ENCODE measurements around the gene ZNF761. TPM values are rescaled to one million over a fixed set of nuclear protein-coding genes. Genes with fewer than 3 reads are reported as not detected.
"Not testable (repeated sequence)": the region's sequence is repeated elsewhere in the genome, so short reads cannot be mapped to it uniquely, and the experiment has no call there.

The ZNF761 gene
- total RNA-seq, result 10 to 100 TPM in 1 of 2 donors, 1 to 10 TPM in 1; 9.5 to 14.3 TPM

DNA sequence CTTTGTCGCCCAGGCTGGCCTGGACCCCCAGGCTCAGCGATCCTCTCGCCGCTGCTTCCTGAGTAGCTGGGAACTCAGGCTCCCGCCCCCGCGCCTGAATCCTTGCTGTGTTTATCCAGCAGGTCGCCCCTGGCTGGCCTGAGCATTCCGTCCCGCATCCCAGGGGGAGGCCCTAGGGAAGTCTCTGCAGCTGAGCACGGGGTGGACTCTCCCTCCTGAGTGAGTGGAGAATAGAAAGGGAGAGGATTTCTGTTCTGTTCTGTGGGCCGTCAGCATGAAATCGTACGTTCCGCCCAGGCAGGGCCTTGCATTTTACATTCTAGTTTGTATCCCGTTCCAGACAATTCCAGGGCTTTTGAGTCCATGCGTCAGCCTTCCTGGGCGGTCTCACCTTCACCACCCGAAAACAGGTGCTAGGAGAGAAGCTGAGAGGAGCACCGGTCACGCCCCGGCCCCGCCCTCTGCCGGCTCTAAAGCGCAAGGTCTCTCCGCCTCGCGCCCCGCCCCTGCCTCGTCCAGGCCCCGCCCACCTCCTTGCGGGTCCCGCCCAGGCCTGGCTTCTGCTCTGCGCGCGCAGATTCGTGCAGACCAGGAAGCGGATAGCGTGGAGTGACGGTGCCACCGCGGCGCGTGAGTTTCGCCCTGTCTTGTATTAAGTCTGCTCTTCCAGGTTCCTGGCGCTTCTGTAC is at the start of gene ZNF761:
ZNF761 (plus strand) TSS at position 586 of the 689 bp plus-strand sequence. CDS start 15,285 bp downstream, outside the sequence.
- H3K27ac Mint-ChIP-seq, result peak within 1 kb of the TSS; percentile 89 to 98
- DNase-seq (ENCODE audit: low spot score in 2 of 2), result peak; percentile 97 to 98
- H3K36me3 Mint-ChIP-seq, result peaks cover 42 to 43% of the 10 kb centered on the region in 2 donors
- peak; percentile 98 to 99 for ATAC-seq
- H3K9me3 Mint-ChIP-seq, result peaks cover 5 to 8% of the 10 kb centered on the region in 2 donors

DNA sequence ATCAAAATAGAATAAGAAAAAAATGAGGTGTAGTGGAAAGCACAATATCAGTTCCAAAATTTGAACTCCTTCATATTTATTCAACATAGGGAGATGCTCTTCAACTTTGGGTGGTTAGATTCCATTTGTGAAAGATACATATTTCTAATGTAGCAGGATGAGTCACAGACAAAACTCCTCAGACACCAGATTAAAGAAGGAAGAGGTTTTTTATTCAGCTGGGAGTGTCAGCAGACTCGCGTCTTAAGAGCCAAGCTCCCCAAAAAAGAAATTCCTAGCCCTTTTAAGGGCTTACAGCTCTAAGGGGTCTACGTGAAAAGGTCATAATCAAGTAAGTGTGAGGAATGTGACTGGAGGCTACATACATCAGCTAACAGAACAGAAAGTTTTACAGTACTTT is 43.6 kb upstream of the ZNF761 start:
- peaks cover 61 to 66% of the 10 kb centered on the region in 2 donors for H3K36me3 Mint-ChIP-seq
- ATAC-seq, result no peak
- DNase-seq (ENCODE audit: low spot score in 2 of 2), result no peak
- H3K9me3 Mint-ChIP-seq, result peaks cover 47 to 53% of the 10 kb centered on the region in 2 donors
- no peak overlapping the region for H3K27ac Mint-ChIP-seq

DNA sequence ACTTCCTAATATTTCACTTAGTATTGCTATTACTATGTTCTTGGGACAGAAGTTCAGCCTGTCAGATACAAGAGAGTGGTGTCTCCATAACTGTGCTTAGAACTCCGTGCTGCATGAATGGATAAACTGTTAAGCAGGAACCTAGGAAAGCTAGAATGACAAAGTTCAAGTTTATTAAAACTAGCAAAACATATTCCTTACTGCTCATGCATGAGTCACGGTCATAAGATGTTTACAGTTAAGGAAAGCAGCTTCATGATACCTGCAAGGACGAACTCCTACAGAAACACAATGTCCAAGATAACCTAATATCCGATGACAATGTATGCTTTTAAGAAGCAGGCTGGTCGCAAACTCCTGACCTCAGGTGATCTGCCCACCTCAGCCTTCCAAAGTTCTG is 42.9 kb upstream of the ZNF761 start:
- Mint-ChIP-seq H3K36me3 (peaks cover 54 to 66% of the 10 kb centered on the region in 2 donors), H3K27ac (no peak overlapping the region), H3K9me3 (peaks cover 48 to 49% of the 10 kb centered on the region in 2 donors)
- ATAC-seq (no peak), DNase-seq (ENCODE audit: low spot score in 2 of 2) (no peak)

DNA sequence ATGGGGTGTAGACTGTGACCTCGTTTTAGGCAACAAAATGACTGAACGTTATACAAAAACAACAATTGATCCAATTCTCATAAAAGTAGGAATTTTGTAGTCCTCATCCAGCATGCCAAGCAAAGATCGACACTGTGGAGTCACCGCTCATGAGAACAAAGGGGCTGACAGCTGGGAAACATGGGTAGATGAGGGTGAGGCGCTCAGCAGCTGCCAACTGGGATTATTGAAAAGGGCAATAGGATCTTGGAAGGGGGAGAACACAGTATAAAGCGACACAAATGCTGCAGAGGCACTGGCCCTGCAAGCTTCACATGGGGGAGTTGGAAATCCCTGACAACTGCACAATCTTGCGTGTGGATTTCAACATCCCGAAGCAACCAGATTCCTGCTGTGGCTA is 42.2 kb upstream of the ZNF761 start:
- Mint-ChIP-seq H3K9me3 (peaks cover 46 to 47% of the 10 kb centered on the region in 2 donors), H3K27ac (no peak overlapping the region), H3K36me3 (peaks cover 48 to 62% of the 10 kb centered on the region in 2 donors)
- DNase-seq (ENCODE audit: low spot score in 2 of 2) (no peak), ATAC-seq (no peak)

DNA sequence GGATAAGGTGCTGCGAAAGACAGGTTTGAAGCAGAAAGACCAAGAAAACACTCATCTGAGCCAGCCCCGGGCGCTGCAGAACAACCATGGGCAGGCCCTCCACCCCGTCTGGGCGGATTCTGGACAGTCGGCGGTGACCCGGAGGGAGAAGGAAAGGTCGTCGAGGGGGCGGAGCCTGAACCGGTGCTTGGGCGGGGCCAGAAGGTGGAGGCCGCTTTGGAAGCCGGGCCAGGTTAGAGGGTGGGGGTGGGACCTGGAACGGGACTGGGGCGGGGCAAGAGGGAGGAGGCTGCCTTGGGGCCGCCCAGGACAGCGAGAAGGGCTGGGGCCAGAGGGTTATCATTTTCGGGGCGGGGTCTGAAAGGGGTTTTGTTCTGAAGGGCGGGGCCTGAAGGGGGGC is 41.8 kb upstream of the ZNF761 start:
- peaks cover 42 to 43% of the 10 kb centered on the region in 2 donors for H3K9me3 Mint-ChIP-seq
- no peak overlapping the region for H3K27ac Mint-ChIP-seq
- H3K36me3 Mint-ChIP-seq, result peaks cover 44 to 58% of the 10 kb centered on the region in 2 donors
- DNase-seq (ENCODE audit: low spot score in 2 of 2) (no peak), ATAC-seq (no peak)

DNA sequence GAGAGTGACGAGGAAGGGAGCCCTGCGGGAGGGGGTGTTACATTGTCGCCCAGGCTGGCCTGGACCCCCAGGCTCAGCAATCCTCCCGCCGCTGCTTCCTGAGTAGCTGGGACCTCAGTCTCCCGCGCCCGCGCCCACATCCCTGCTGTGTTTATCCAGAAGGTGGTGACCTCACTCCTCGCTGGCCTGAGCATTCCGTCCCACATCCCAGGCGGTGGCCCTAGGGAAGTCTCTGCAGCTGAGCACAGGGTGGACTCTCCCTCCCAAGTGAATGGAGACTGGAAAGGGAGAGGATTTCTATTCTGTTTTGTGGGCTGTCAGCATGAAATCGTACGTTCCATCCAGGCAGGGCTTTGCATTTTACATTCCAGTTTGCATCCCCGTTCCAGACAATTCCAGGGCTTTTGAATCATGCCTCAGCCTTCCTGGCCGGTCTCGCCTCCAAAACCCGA is 37.2 kb upstream of the ZNF761 start:
- peaks cover 24 to 56% of the 10 kb centered on the region in 2 donors for H3K36me3 Mint-ChIP-seq

DNA sequence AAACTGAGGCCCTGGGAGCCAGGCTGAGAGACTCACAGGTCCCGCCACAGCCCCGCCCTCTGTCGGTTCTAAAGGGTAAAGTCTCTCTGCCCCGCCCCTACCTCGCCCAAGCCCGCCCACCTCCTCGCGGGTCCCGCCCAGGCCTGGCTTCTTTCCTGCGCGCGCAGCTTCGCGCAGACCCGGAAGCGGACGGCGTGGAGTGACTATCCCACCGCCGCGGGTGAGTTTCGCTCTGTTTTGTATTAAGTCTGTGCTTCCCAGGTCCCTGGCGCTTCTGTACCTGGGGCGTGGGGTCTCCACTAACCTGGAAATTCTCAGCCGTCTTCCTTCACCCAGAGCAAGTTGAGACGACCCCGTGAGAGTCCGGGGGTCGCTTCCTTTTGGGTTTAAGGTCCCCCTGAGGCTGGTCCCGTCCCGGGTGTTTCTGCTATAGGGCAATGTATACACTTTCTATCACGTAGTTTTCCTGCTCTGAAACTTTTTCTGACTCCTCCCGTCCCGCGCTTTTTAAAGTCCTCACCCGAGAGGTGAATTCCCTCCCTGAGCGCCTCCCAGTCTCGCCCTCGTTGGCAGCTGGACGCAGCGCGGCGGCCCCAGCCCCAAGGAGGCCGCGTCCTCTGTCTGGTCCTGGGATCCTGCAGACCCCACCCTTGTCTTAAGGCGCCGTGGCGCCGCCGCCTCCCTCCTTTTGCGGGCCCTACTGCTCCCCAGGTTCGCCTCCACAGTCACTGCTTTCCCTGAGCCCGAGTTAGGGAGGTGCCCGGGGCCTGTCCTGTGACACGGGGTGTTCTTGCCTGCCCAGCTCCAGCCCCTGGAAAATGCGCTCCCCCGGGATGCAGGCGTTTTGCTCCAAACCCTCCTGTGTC is 36.6 kb upstream of the ZNF761 start, which contains the start of gene ZNF765:
ZNF765 (plus strand) TSS at position 176 of the 866 bp plus-strand sequence. CDS start 2,867 bp downstream, outside the sequence.
- H3K27ac Mint-ChIP-seq, result peak within 1 kb of the TSS; percentile 92 to 94
- peak; percentile 94 to 97 for DNase-seq (ENCODE audit: low spot score in 2 of 2)
- H3K9me3 Mint-ChIP-seq, result peaks cover 13 to 16% of the 10 kb centered on the region in 2 donors
- H3K36me3 Mint-ChIP-seq, result peaks cover 24 to 56% of the 10 kb centered on the region in 2 donors
- ATAC-seq, result peak; percentile 99

More for the DNA sequence above, 37.2 kb upstream of the ZNF761 start:
- DNase-seq (ENCODE audit: low spot score in 2 of 2), result no peak
- H3K27ac Mint-ChIP-seq, result peak overlapping the region; percentile 92 to 94
- peak; percentile 1 to 6 for ATAC-seq
- peaks cover 15 to 17% of the 10 kb centered on the region in 2 donors for H3K9me3 Mint-ChIP-seq

DNA sequence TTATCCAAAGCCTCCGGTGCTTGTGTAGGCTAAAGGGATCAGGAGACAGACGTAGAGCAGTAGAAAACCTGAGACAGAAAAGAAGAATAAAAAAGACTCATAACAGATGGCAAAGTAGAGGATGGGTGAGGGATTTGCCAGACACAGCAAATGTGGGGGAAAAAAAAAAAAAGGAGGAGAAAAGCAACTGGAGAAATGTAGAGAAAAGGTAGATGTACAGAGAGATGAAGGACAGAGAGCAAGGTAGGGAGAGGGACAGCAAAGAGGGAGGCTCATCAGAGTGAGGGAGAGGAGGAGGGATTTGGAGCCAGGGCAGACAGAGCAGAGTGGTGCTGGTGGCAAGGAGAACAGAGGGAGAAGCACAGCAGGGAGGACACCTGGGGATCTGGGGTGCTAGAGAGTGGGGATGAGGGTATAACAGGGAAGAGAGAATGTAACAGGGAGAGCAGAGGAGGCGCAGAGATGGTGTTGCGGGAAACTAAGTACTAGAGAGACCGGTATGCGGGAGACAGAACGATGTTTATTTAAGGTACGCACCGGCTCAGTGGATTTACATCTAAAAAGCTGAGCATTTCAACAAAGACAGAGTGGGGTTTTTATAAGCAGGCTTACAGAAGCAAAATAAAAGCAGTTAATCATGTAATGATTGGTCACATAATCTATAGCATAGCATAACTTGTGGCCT is 35.8 kb upstream of the ZNF761 start:
- Mint-ChIP-seq H3K27ac (peak overlapping the region; percentile 92 to 94), H3K36me3 (peaks cover 26 to 57% of the 10 kb centered on the region in 2 donors), H3K9me3 (peaks cover 9 to 13% of the 10 kb centered on the region in 2 donors)
- ATAC-seq; DNase-seq (ENCODE audit: low spot score in 2 of 2): not testable (repeated sequence)

DNA sequence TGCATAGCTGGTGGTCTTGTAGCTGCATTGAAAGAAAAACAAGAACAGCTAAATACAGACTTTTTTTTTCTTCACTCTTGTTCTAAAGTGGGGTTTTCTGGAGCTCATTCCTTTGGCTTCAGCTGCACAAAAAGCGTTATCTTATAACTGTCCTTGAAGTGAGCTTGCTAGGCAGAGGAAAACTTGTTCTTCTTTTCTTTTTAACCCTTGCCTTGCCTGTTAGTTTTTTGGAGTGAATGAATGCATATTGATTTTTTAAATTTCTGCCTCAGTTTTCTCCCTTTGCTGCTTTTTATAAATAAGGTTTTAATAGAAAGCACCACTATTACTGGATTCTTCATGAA is 35.3 kb upstream of the ZNF761 start:
- H3K36me3 Mint-ChIP-seq, result peaks cover 31 to 62% of the 10 kb centered on the region in 2 donors
- ATAC-seq, result no peak
- DNase-seq (ENCODE audit: low spot score in 2 of 2), result no peak

DNA sequence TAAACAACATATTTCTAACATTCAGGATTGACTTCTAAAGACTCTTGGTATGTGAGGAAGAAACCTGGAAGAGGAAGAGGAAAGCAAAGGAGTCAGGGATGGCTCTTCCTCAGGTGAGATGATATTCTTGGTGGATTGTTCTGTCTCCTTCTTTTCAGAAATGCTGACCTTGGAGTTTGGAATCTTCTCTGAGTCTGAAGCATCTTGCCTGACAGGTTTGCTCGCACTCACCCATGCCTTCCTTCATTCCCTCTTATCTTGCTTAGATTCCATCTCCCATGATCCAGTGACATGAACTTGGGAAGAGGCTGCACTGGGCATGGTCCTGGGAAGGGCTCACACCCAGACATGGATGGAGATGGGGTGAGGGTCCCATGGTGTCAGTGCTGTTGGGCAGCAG is 33.9 kb upstream of the ZNF761 start:
- not testable (repeated sequence) for ATAC-seq; DNase-seq (ENCODE audit: low spot score in 2 of 2)
- peaks cover 10 to 14% of the 10 kb centered on the region in 2 donors for H3K9me3 Mint-ChIP-seq
- peak overlapping the region in 1 of 2 donors; percentile 29 for H3K27ac Mint-ChIP-seq
- peaks cover 46 to 76% of the 10 kb centered on the region in 2 donors for H3K36me3 Mint-ChIP-seq

More for the DNA sequence above, 35.3 kb upstream of the ZNF761 start:
- Mint-ChIP-seq H3K9me3 (peaks cover 10 to 14% of the 10 kb centered on the region in 2 donors), H3K27ac (peak overlapping the region in 1 of 2 donors; percentile 94)

DNA sequence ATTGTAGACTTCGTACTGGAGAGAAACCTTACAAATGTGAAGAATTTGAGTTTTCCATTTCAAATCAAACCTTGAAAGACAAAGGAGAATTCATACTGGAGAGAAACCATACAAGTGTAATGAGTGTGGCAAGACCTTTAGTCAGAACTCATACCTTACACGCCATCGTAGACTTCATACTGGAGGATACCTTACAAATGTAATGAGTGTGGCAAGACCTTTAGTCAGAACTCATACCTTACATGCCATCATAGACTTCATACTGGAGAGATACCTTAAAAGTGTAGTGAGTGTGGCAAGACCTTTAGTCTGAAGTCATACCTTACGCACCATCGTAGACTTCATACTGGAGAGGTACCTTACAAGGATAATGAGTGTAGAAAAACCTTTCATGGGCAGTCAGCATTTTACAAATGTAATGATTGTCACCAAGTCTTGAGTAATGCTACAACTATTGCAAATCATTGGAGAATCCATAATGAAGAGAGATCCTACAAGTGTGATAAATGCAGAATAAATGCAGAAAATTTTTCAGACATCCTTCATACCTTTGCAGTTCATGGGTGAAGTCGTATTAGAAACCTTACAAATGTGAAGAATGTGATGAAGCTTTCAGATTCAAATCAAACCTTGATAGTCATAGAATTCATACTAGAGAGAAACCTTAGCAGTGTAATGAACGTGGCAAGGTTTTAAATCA is 22.1 kb upstream of the ZNF761 start:
- no peak for DNase-seq (ENCODE audit: low spot score in 2 of 2)
- peaks cover 45 to 50% of the 10 kb centered on the region in 2 donors for H3K9me3 Mint-ChIP-seq
- ATAC-seq, result no peak
- H3K36me3 Mint-ChIP-seq, result peaks cover 83 to 84% of the 10 kb centered on the region in 2 donors
- no peak overlapping the region for H3K27ac Mint-ChIP-seq

DNA sequence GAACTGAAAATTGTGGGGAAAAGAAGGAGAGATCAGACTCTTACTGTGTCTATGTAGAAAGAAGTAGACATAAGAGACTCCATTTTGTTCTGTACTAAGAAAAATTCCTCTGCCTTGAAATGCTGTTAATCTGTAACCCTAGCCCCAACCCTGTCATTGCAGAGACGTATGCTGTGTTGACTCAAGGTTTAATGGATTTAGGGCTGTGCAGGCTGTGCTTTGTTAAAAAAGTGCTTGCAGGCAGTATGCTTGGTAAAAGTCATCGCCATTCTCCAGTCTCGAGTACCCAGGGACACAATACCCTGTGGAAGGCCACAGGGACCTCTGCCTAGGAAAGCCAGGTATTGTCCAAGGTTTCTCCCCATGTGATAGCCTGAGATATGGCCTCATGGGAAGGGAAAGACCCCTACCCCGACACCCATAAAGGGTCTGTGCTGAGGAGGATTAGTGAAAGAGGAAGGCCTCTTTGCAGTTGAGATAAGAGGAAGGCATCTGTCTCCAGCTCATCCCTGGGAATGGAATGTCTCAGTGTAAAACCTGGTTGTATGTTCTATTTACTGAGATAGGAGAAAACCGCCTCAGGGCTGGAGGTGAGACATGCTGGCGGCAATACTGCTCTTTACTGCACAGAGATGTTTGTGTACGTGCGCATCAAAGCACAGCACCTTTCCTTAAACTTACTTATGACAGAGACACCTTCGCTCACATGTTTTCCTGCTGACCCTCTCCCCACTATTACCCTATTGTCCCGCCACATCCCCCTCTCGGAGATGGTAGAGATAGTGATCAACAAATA is 11.1 kb upstream of the ZNF761 start:
- not testable (repeated sequence) for ATAC-seq; DNase-seq (ENCODE audit: low spot score in 2 of 2); H3K27ac Mint-ChIP-seq
- Mint-ChIP-seq H3K36me3 (peaks cover 7 to 18% of the 10 kb centered on the region in 2 donors), H3K9me3 (peaks cover 10 to 14% of the 10 kb centered on the region in 2 donors)

DNA sequence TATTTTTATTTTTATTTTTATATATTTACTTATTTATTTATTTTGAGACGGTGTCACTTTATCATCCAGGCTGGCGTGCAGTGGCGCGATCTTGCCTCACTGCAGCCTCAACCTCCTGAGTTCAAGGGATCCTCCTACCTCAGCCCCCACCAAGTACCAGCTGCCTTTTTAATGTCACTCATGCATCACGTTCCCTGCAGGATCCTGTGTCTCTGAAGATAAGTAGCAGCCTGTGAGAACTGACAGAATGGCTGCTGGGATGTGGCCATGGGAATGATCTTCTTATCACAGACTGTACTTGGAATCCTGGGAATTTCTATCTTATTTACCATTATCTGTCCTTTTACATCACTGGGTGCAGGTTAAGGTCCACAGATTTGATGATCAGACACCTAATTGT is 9.2 kb upstream of the ZNF761 start:
- ATAC-seq, result no peak
- no peak overlapping the region for H3K27ac Mint-ChIP-seq
- DNase-seq (ENCODE audit: low spot score in 2 of 2), result no peak
- peaks cover 2 to 12% of the 10 kb centered on the region in 2 donors for H3K36me3 Mint-ChIP-seq
- peaks cover 2 to 8% of the 10 kb centered on the region in 2 donors for H3K9me3 Mint-ChIP-seq

DNA sequence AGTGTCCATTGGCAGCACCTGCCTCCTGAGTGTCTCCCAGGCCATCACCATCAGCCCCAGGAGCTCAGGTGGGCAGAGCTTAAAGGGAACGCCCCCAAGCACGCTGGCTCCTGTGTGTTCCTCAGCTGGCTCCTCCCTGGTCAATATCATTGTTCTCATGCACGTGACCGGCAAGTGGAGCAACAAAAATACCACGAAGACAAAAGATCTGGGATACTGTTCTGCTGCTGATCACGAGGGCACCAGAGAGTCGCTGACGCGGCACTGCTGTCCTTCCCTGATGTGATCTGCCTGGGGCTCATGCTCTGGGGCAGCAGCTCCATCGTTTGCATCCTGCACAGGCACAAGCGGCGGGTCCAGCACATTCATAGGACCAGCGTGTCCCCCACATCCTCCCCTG is 8.7 kb upstream of the ZNF761 start:
- H3K9me3 Mint-ChIP-seq; DNase-seq (ENCODE audit: low spot score in 2 of 2); ATAC-seq; H3K36me3 Mint-ChIP-seq; H3K27ac Mint-ChIP-seq: not testable (repeated sequence)

DNA sequence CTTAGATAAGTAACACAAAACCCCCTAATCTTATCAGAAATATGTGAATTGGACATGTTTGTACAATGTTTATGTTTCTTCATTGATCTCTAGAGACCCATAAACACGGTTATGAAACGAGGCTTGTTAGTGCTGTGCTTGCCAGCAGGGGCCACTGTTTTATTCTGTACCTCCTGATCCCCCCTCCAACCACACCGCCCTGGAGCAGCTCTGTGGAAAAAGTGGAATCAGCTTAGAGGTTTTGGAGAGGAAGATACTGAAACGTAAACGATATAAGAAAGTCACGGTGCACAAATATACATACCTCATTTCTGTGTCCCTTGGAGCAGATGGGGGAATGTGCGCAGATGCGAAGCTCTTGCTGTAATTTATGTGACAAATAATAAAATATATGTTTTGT is 8.1 kb upstream of the ZNF761 start:
- DNase-seq (ENCODE audit: low spot score in 2 of 2); H3K9me3 Mint-ChIP-seq; H3K27ac Mint-ChIP-seq; ATAC-seq; H3K36me3 Mint-ChIP-seq: not testable (repeated sequence)
